ENCODE measurements around the gene NPIPA2.
"Not testable (repeated sequence)": the region's sequence is repeated elsewhere in the genome, so short reads cannot be mapped to it uniquely, and the experiment has no call there.

NPIPA2 gene

GRCh38 chr16:14813890-14814289 lies 71.6 kb downstream of the NPIPA2 start:
- DNase-seq (ENCODE audit: insufficient read length); FAIRE-seq: not testable (repeated sequence)
